K562 (cell line): Measurements from ENCODE around the gene PAF1. TPM values are rescaled to one million over a fixed set of nuclear protein-coding genes. Genes with fewer than 3 reads are reported as not detected.

Source experiments
- CHAMP1 ChIP-seq: fragments of 450-650 bp; IDR thresholded peaks from 2 replicates; pipeline ENCODE4 v1.6.1; 2016; ENCODE audit warnings: mild to moderate bottlenecking
- CREM ChIP-seq: IDR thresholded peaks from 2 replicates; pipeline ENCODE4 v1.6.1; 2014; ENCODE audit warnings: antibody characterized with exemption, low read depth
- DNMT1 ChIP-seq: fragments of 450-650 bp; IDR thresholded peaks from 2 replicates; pipeline ENCODE4 v1.6.1; 2016; ENCODE audit warnings: antibody characterized with exemption, mild to moderate bottlenecking
- GABPB1 ChIP-seq: sonication (generic); formaldehyde crosslinking; IDR thresholded peaks from 2 replicates; pipeline ENCODE4 v1.8.0; 2022; ENCODE audit warnings: mild to moderate bottlenecking, missing genetic modification reagents
- HDGF ChIP-seq: fragments of 450-650 bp; IDR thresholded peaks from 2 replicates; pipeline ENCODE4 v1.6.1; 2016
- HMG20B ChIP-seq: fragments of 250-450 bp; sonication (Bioruptor Pico); IDR thresholded peaks from 2 replicates; pipeline ENCODE4 v1.5.0; 2021; ENCODE audit warnings: mild to moderate bottlenecking
- MNT ChIP-seq, 2 experiments: fragments of 450-650 bp; conservative IDR thresholded peaks; 2 replicates each; pipeline ENCODE4 v1.6.1; 2017; ENCODE audit warnings: mild to moderate bottlenecking in 2 of 2, moderate library complexity in 2 of 2
- MTA1 ChIP-seq: fragments of 450-650 bp; IDR thresholded peaks from 2 replicates; pipeline ENCODE4 v1.6.1; 2017; ENCODE audit warnings: borderline replicate concordance
- PURB ChIP-seq: sonication (generic); formaldehyde crosslinking; IDR thresholded peaks from 2 replicates; pipeline ENCODE4 v1.9.0; 2021; ENCODE audit warnings: low read depth, mild to moderate bottlenecking, missing genetic modification reagents
- RFX5 ChIP-seq: IDR thresholded peaks from 2 replicates; pipeline ENCODE4 v1.6.1; 2011; ENCODE audit warnings: low read depth, mild to moderate bottlenecking, improper control_type of control experiment, low read length
- SAP30 ChIP-seq: fragments of 200-600 bp; sonication (generic); IDR thresholded peaks from 2 replicates; pipeline ENCODE4 v1.6.1; 2012; ENCODE audit warnings: borderline replicate concordance, low read depth, mild to moderate bottlenecking, moderate library complexity, low read length, control low read depth, inconsistent platforms; ENCODE audit not compliant: insufficient read depth, poor library complexity, severe bottlenecking
- SUPT5H ChIP-seq: fragments of 450-650 bp; IDR thresholded peaks from 2 replicates; pipeline ENCODE4 v1.6.1; 2016
- TAL1 ChIP-seq: fragments of 450-650 bp; IDR thresholded peaks from 2 replicates; pipeline ENCODE4 v1.6.1; 2016; ENCODE audit warnings: mild to moderate bottlenecking
- TEAD2 ChIP-seq: fragments of 450-650 bp; IDR thresholded peaks from 2 replicates; pipeline ENCODE4 v1.6.1; 2016; ENCODE audit warnings: missing genetic modification characterization, control low read depth, missing compliant biosample characterization
- TRIM25 ChIP-seq: fragments of 450-650 bp; IDR thresholded peaks from 2 replicates; pipeline ENCODE4 v1.7.0; 2016; ENCODE audit warnings: borderline replicate concordance
- VEZF1 ChIP-seq: fragments of 200-800 bp; sonication (Bioruptor generic); IDR thresholded peaks from 2 replicates; pipeline ENCODE4 v1.6.1; 2017; ENCODE audit warnings: missing genetic modification characterization, missing compliant biosample characterization
- XRCC4 ChIP-seq: IDR thresholded peaks from one replicate; pipeline ENCODE4 v1.6.1; 2011; ENCODE audit not compliant: insufficient read depth, insufficient read length; ENCODE audit errors: extremely low read depth
- ZC3H8 ChIP-seq: fragments of 450-650 bp; IDR thresholded peaks from 2 replicates; pipeline ENCODE4 v1.6.1; 2017
- ZNF212 ChIP-seq: fragments of 450-650 bp; formaldehyde crosslinking; IDR thresholded peaks from 2 replicates; pipeline ENCODE4 v1.4.0; 2020; ENCODE audit warnings: mild to moderate bottlenecking
- ZNF511 ChIP-seq: sonication (generic); formaldehyde crosslinking; IDR thresholded peaks from 2 replicates; pipeline ENCODE4 v1.8.0; 2022; ENCODE audit warnings: mild to moderate bottlenecking, missing genetic modification reagents
- polyA plus RNA-seq, 8 experiments: library from polyadenylated mRNA; depleted of rRNA in 4 of 8; stranded (reverse) in 5 of 8; unstranded in 3 of 8; fragments of >200 nt; fragmentation: Nextera tagmentation in 2 of 8; fragmentation: Illumina TruSeq in 1 of 8; extraction: Ambion mirVana in 2 of 8; extraction: Trizol in 1 of 8; gene quantifications; 2 replicates each; pipeline versions ENCODE4 v1.2.1 to v1.2.3, GENCODE V29; 2011 to 2014; ENCODE audit warnings: inconsistent platforms in 1 of 8, missing spikeins in 1 of 8
- total RNA-seq, 7 experiments: library from RNA; depleted of rRNA in 6 of 7; stranded (reverse); fragments of >200 nt in 6 of 7; fragmentation: Illumina TruSeq in 2 of 7; extraction: Trizol in 2 of 7; gene quantifications; 2 replicates each; pipeline versions ENCODE4 v1.2.1 to v1.2.3, GENCODE V29; 2011 to 2021; ENCODE audit warnings: low replicate concordance in 1 of 7
- TF ChIP-seq, protein P1 (sequence below): fragments of 250-450 bp; sonication (Bioruptor Pico); IDR thresholded peaks from 2 replicates; pipeline ENCODE4 v1.8.0; 2022; ENCODE audit warnings: moderate library complexity, mild to moderate bottlenecking, inconsistent platforms

PAF1 gene
- total and polyA plus RNA-seq, 9 of the 15 experiments (the other 6 are each of a cell fraction or from before 2014, with no cell fraction given), result 1.5 to 45.0 (median 33.8) TPM

DNA sequence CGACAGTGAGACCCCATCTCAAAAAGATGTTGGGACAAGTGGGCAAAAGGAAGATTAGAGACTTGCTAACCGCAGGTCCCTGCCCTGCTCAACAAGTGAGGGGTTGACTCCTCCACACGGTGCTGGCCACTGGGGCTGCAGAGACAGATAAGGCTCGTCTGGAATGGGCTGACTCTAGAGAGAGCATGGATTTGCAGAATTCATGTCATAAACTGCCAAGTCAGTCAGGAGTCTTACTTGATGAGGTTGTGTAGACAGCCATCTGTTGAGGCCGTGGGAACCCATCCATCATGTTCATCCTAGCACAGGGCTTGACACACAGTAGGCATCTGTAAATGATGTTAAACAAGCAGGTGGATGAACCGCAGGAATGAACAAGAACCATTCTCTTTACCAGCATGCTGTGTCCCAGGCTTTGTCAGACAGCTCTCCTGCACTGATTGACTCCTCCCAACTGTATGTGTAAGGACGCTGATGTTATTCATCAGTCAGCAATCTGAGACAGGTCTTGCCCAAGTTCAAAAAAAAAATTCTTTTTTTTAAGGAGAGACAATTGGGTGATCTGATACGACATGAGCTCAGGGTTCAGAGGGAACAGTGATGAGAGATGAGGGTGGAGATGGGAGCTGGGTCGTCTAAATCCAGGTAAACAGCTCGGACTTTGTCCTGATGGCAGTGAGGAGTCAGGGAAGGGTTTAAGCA, 8.8 kb downstream of the PAF1 start (continued):
- no peak for TF ChIP-seq XRCC4
- no peak for TF ChIP-seq RFX5
- TF ChIP-seq ZC3H8, result no peak
- no peak for TF ChIP-seq SAP30
- peak in 1 of 2 experiments; percentile 72; a peak in 2 of 4 replicates for TF ChIP-seq MNT (conservative IDR thresholded peaks at IDR 0.05)
- no peak for TF ChIP-seq HDGF
- no peak for TF ChIP-seq MTA1
- TF ChIP-seq SUPT5H, result 0 out of 2 replicates have a peak, but pooled peaks have one; percentile 20
- no peak for TF ChIP-seq PURB (CRISPR knock-in tag)
- TF ChIP-seq VEZF1 (CRISPR knock-in tag), result peak; percentile 78
- no peak for TF ChIP-seq CHAMP1
- TF ChIP-seq ZNF511, result no peak
- TF ChIP-seq TRIM25, result no peak
- TF ChIP-seq TAL1, result peak; percentile 90
- peak; percentile 51; the same call in 1 of the 2 replicates for TF ChIP-seq GABPB1
- TF ChIP-seq HMG20B, result no peak
- peak; percentile 75 for TF ChIP-seq CREM
- no peak for TF ChIP-seq ZNF212 (CRISPR knock-in tag)
- TF ChIP-seq DNMT1, result no peak
- TF ChIP-seq, protein P1, sequence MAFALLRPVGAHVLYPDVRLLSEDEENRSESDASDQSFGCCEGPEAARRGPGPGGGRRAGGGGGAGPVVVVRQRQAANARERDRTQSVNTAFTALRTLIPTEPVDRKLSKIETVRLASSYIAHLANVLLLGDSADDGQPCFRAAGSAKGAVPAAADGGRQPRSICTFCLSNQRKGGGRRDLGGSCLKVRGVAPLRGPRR (CRISPR knock-in tag), result no peak
- no peak for TF ChIP-seq TEAD2 (tag)
